GM19099 (cell line): Measurements from ENCODE around the gene INAFM1.

Experiments
- POLR2A ChIP-seq: IDR thresholded peaks from 3 replicates; pipeline ENCODE4 v1.6.1; 2011; ENCODE audit warnings: low read depth; ENCODE audit not compliant: insufficient read length; ENCODE audit errors: extremely low read depth

INAFM1 gene

DNA sequence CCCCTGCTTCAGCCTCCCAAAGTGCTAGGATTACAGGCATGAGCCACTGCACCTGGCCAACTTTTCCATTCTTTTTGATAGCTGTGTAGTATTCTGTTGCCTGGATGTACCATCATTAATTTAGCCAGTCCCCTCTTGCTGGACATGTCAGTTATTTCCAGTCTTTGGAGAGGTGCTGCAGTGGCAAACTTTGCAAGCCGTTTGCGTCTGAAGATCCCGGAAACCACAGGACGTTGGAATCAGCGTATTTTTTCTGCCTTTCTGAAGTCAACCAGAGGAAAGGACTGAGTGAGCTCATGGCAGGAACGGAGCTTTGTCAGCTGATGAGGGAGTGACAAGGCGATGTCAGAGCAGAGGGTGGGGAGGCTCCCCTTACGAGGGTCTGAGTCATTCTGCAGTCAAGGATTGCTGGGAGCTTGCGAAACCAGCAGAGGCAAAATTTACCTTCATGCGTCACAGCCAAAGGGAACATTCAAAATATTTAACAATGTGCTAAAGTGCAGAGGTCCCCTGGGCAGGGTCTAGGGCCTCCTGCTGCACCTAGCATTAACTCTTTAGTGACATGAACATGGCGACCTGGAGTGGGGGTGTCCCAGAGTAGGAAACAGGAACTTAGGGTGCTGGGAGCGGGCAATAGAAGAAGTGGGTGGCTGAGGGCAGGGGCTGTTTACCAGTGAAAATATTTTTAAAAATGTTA is 40.6 kb downstream of the INAFM1 start:
- no peak for TF ChIP-seq POLR2A

GRCh38 chr19:47316513-47316912 is 41.8 kb downstream of the INAFM1 start:
- no peak for TF ChIP-seq POLR2A

DNA sequence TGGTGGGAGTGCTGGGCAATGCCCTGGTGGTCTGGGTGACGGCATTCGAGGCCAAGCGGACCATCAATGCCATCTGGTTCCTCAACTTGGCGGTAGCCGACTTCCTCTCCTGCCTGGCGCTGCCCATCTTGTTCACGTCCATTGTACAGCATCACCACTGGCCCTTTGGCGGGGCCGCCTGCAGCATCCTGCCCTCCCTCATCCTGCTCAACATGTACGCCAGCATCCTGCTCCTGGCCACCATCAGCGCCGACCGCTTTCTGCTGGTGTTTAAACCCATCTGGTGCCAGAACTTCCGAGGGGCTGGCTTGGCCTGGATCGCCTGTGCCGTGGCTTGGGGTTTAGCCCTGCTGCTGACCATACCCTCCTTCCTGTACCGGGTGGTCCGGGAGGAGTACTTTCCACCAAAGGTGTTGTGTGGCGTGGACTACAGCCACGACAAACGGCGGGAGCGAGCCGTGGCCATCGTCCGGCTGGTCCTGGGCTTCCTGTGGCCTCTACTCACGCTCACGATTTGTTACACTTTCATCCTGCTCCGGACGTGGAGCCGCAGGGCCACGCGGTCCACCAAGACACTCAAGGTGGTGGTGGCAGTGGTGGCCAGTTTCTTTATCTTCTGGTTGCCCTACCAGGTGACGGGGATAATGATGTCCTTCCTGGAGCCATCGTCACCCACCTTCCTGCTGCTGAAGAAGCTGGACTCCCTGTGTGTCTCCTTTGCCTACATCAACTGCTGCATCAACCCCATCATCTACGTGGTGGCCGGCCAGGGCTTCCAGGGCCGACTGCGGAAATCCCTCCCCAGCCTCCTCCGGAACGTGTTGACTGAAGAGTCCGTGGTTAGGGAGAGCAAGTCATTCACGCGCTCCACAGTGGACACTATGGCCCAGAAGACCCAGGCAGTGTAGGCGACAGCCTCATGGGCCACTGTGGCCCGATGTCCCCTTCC is 45.5 kb downstream of the INAFM1 start:
- no peak for TF ChIP-seq POLR2A

DNA sequence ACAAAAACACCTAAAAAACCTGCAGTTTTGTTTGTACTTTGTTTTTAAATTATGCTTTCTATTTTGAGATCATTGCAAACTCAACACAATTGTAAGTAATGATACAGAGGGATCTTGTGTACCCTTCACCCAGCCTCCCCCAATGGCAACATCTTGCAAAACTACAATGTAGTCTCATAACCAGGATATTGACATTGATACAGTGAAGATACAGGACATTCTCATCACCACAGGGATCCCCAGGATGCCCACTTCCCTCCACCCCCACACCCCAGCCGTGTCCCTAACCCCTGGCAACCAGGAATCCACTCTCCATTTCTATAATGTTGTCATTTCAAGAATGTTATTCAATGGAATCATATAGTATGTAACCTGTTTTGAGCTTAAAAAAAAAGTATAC is 46.9 kb downstream of the INAFM1 start:
- no peak for TF ChIP-seq POLR2A

DNA sequence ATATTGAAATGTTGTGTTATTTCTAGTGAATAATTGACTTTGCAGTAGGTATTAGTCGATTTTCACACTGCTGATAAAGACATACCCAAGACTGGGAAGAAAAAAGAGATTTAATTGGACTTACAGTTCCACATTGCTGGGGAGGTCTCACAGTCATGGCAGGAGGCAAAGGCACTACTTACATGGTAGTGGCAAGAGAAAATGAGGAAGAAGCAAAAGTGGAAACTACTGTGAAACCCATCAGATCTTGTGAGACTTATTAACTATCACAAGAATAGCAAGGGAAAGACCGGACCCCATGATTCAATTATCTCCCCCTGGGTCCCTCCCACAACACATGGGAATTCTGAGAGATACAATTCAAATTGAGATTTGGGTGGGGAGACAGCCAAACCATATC is 47.4 kb downstream of the INAFM1 start:
- TF ChIP-seq POLR2A: no peak

DNA sequence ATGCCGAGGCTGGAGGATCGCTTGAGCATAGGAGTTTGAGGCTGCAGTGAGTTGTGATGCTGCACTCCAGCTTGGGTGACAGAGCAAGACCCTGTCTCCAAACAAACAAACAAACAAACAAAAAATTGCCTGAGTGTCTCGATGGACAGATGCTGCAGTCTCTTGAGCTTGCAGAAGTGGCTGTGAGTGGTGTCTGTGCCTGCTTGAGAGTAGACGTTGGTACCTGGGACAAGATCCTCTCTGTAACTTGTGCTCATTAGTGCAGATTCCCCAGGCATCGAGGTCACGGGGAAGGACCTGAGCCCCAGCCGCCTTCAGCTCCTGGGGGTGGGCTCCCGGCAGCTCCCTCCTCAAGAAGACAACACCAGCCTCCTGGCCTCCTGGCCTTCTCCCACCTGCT is 48.7 kb downstream of the INAFM1 start:
- TF ChIP-seq POLR2A: no peak

DNA sequence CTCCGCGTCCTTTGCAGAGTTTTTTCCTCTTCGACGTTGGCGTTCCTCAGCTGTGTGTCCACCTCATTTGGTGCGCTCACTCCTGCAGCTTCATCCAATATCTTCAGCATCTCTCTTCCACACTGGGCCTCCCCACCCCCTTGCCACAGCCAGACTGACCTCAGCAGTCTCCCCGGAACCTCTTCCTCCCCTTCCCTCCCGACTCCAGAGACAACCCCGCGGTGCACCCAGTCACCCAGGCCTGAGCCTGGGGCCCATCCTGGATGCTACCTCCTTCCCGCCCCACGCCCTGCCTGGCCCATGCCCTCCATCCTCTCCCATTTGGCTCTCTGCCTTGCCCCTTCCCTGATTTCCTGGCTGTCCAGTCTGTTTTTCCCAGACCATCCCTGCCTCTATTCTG is 49.2 kb downstream of the INAFM1 start:
- no peak for TF ChIP-seq POLR2A

DNA sequence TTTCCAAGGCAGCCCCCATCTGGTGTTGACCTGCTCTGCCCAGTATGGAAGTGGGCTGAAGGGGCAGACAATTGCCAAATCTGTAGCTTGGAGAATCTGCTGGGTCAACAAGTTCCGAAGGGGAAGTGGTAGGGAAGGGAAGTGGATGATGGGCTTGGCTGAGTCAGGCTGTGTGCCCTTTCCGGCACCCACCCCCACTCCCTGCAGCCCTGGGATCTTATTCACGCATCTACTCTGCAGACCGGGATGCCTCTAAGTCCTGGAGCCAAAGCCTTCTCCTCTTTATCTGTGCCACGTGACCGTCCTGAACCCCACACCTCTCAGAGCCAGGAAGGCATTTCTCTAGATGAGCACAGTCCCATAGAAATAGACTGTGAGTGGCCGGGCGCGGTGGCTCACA is 49.8 kb downstream of the INAFM1 start:
- no peak for TF ChIP-seq POLR2A
